Measurements from ENCODE around the gene ADAMTS19. TPM values are rescaled to one million over a fixed set of nuclear protein-coding genes. Genes with fewer than 3 reads are reported as not detected.
"Not testable (repeated sequence)": the region's sequence is repeated elsewhere in the genome, so short reads cannot be mapped to it uniquely, and the experiment has no call there.

ADAMTS19 gene
- total and polyA plus RNA-seq, 2 of the 13 experiments (the other 11 are each of a cell fraction or from before 2014, with no cell fraction given), result not detected

GRCh38 chr5:129631961-129632360 lies 171.9 kb downstream of the ADAMTS19 start (continued):
- TF ChIP-seq AHDC1 (CRISPR knock-in tag; IDR thresholded peaks at IDR 0.05; ENCODE audit: borderline replicate concordance), result no peak
- no peak for TF ChIP-seq ELF1 (CRISPR knock-in tag; IDR thresholded peaks at IDR 0.05)

GRCh38 chr5:129637501-129637900 lies 177.4 kb downstream of the ADAMTS19 start:
- H3K36me3 ChIP-seq (replicated peaks in 1 of 2; ENCODE audit: control insufficient read depth in 1 of 2, insufficient read depth in 2 of 2, low read length in 2 of 2); H2AFZ ChIP-seq (ENCODE audit: low read length); H3K9ac ChIP-seq (ENCODE audit: insufficient read depth, low read depth, low read length); H3K9me3 ChIP-seq (ENCODE audit: low read length); H3K4me3 ChIP-seq (replicated peaks in 1 of 3; ENCODE audit: insufficient read depth in 1 of 3, low read depth in 2 of 3, low read length in 3 of 3); CTCF ChIA-PET (ENCODE audit: low intra/inter-chr PET ratio, low total read pairs); POLR2A ChIA-PET; DNase-seq (ENCODE audit: low spot score); H3K27me3 ChIP-seq (ENCODE audit: control insufficient read depth in 1 of 2, insufficient read depth in 2 of 2, low read length in 2 of 2); H3K27ac ChIP-seq (ENCODE audit: extremely low read length, insufficient read depth, low read length); H3K4me1 ChIP-seq (ENCODE audit: insufficient read depth, low read length); H4K20me1 ChIP-seq (ENCODE audit: insufficient read depth, low read length); intact Hi-C loops (cut with micrococcal nuclease; ENCODE audit: unreplicated experiment); FAIRE-seq; in situ Hi-C loops (cut with HindIII; ENCODE audit: extremely low pct_ligation_motif_present, low pct_unique_long_range_greater_than_20kb); BruUV-seq (replicated peaks); ATAC-seq; H3K4me2 ChIP-seq (ENCODE audit: low read depth, low read length); H3K79me2 ChIP-seq (ENCODE audit: insufficient read depth, low read length): not testable (repeated sequence)
- 23% methylated on average over 10 of the region's 11 CpGs for WGBS (ENCODE audit: low lambda C conversion rate)

All from HepG2 (cell line).